Measurements from ENCODE around the gene CER1.

CER1 gene

GRCh38 chr9:14713187-14713767, 9.3 kb downstream of the CER1 start:
- H3K4me3 ChIP-seq (ENCODE audit: low read length) = no peak overlapping the region
- no peaks in the 10 kb centered on the region; the same call in 1 of the 2 replicates for H3K9me3 ChIP-seq (ENCODE audit: insufficient read depth, low read depth, low read length)
- 0 out of 2 replicates have a peak, but pooled peaks cover 7% of the 10 kb centered on the region for H3K27me3 ChIP-seq (ENCODE audit: insufficient read depth, low read length)
- no peak overlapping the region for H3K9ac ChIP-seq (ENCODE audit: low read depth, low read length)
- no peaks in the 10 kb centered on the region for H3K36me3 ChIP-seq (ENCODE audit: insufficient read depth, low read depth, low read length)
- H3K27ac ChIP-seq (ENCODE audit: low read length) = no peak overlapping the region
- no peaks in the 10 kb centered on the region for H3K4me1 ChIP-seq (ENCODE audit: insufficient read depth, low read length)

GRCh38 chr9:14710804-14711203, 11.7 kb downstream of the CER1 start:
- Histone ChIP-seq H3K9me3 (ENCODE audit: insufficient read depth, low read depth, low read length) (no peaks in the 10 kb centered on the region; the same call in 1 of the 2 replicates), H3K36me3 (ENCODE audit: insufficient read depth, low read depth, low read length) (no peaks in the 10 kb centered on the region), H3K4me3 (ENCODE audit: low read length) (no peak overlapping the region), H3K9ac (ENCODE audit: low read depth, low read length) (no peak overlapping the region), H3K27ac (ENCODE audit: low read length) (no peak overlapping the region), H3K4me1 (ENCODE audit: insufficient read depth, low read length) (no peaks in the 10 kb centered on the region), H3K27me3 (ENCODE audit: insufficient read depth, low read length) (no peaks in the 10 kb centered on the region)

- Histone ChIP-seq H3K4me3 (ENCODE audit: low read length) (no peak overlapping the region), H3K4me1 (ENCODE audit: insufficient read depth, low read length) (no peaks in the 10 kb centered on the region), H3K27ac (ENCODE audit: low read length) (no peak overlapping the region), H3K36me3 (ENCODE audit: insufficient read depth, low read depth, low read length) (no peaks in the 10 kb centered on the region), H3K27me3 (ENCODE audit: insufficient read depth, low read length) (no peaks in the 10 kb centered on the region), H3K9ac (ENCODE audit: low read depth, low read length) (no peak overlapping the region), H3K9me3 (ENCODE audit: insufficient read depth, low read depth, low read length) (no peaks in the 10 kb centered on the region; the same call in 1 of the 2 replicates)
Measured at GRCh38 chr9:14706530-14707140, 15.9 kb downstream of the CER1 start.

- Histone ChIP-seq H3K27ac (ENCODE audit: low read length) (no peak overlapping the region), H3K4me1 (ENCODE audit: insufficient read depth, low read length) (no peaks in the 10 kb centered on the region), H3K4me3 (ENCODE audit: low read length) (no peak overlapping the region), H3K9me3 (ENCODE audit: insufficient read depth, low read depth, low read length) (no peaks in the 10 kb centered on the region; the same call in 1 of the 2 replicates), H3K36me3 (ENCODE audit: insufficient read depth, low read depth, low read length) (no peaks in the 10 kb centered on the region), H3K9ac (ENCODE audit: low read depth, low read length) (no peak overlapping the region), H3K27me3 (ENCODE audit: insufficient read depth, low read length) (0 out of 2 replicates have a peak, but pooled peaks cover 7% of the 10 kb centered on the region)
Measured at GRCh38 chr9:14705079-14705478, 17.5 kb downstream of the CER1 start.

- 0 out of 2 replicates have a peak, but pooled peaks cover 7% of the 10 kb centered on the region for H3K27me3 ChIP-seq (ENCODE audit: insufficient read depth, low read length)
- no peak overlapping the region for H3K4me3 ChIP-seq (ENCODE audit: low read length)
- H3K4me1 ChIP-seq (ENCODE audit: insufficient read depth, low read length) = no peaks in the 10 kb centered on the region
- H3K9me3 ChIP-seq (ENCODE audit: insufficient read depth, low read depth, low read length) = no peaks in the 10 kb centered on the region
- H3K27ac ChIP-seq (ENCODE audit: low read length) = no peak overlapping the region
- H3K36me3 ChIP-seq (ENCODE audit: insufficient read depth, low read depth, low read length) = no peaks in the 10 kb centered on the region
- H3K9ac ChIP-seq (ENCODE audit: low read depth, low read length) = no peak overlapping the region
Measured at GRCh38 chr9:14704281-14704680, 18.3 kb downstream of the CER1 start.

GRCh38 chr9:14702200-14702720, 20.3 kb downstream of the CER1 start:
- Histone ChIP-seq H3K4me1 (ENCODE audit: insufficient read depth, low read length) (no peaks in the 10 kb centered on the region), H3K27me3 (ENCODE audit: insufficient read depth, low read length) (0 out of 2 replicates have a peak, but pooled peaks cover 7% of the 10 kb centered on the region), H3K4me3 (ENCODE audit: low read length) (no peak overlapping the region), H3K9me3 (ENCODE audit: insufficient read depth, low read depth, low read length) (no peaks in the 10 kb centered on the region), H3K9ac (ENCODE audit: low read depth, low read length) (no peak overlapping the region), H3K36me3 (ENCODE audit: insufficient read depth, low read depth, low read length) (no peaks in the 10 kb centered on the region), H3K27ac (ENCODE audit: low read length) (no peak overlapping the region)

- Histone ChIP-seq H3K9ac (ENCODE audit: low read depth, low read length) (peak within 1 kb of the TSS; percentile 82), H3K27me3 (ENCODE audit: insufficient read depth, low read length) (peaks cover 6% of the 10 kb centered on the region), H3K4me3 (ENCODE audit: low read length) (peak within 1 kb of the TSS; percentile 84), H3K9me3 (ENCODE audit: insufficient read depth, low read depth, low read length) (no peaks in the 10 kb centered on the region), H3K27ac (ENCODE audit: low read length) (peak within 1 kb of the TSS; percentile 23), H3K4me1 (ENCODE audit: insufficient read depth, low read length) (peaks cover 13% of the 10 kb centered on the region; the same call in 1 of the 2 replicates), H3K36me3 (ENCODE audit: insufficient read depth, low read depth, low read length) (peaks cover 18% of the 10 kb centered on the region)
Measured at GRCh38 chr9:14693251-14693861, 29.2 kb downstream of the CER1 start, which contains the start of gene ZDHHC21. Gene ZDHHC21, minus strand, starts transcription at chr9:14693432. Its CDS starts 19,092 bp downstream, at chr9:14674340.

- peaks cover 24% of the 10 kb centered on the region for H3K36me3 ChIP-seq (ENCODE audit: insufficient read depth, low read depth, low read length)
- H3K9ac ChIP-seq (ENCODE audit: low read depth, low read length) = peak overlapping the region; percentile 75; the same call in 1 of the 2 replicates
- H3K27ac ChIP-seq (ENCODE audit: low read length) = no peak overlapping the region
- H3K4me3 ChIP-seq (ENCODE audit: low read length) = peak overlapping the region; percentile 84
- peaks cover 13% of the 10 kb centered on the region; the same call in 1 of the 2 replicates for H3K4me1 ChIP-seq (ENCODE audit: insufficient read depth, low read length)
- peaks cover 6% of the 10 kb centered on the region for H3K27me3 ChIP-seq (ENCODE audit: insufficient read depth, low read length)
- no peaks in the 10 kb centered on the region for H3K9me3 ChIP-seq (ENCODE audit: insufficient read depth, low read depth, low read length)
Measured at GRCh38 chr9:14692470-14693250, 29.9 kb downstream of the CER1 start.

GRCh38 chr9:14690948-14691730, 31.4 kb downstream of the CER1 start:
- no peak overlapping the region for H3K27ac ChIP-seq (ENCODE audit: low read length)
- no peaks in the 10 kb centered on the region for H3K9me3 ChIP-seq (ENCODE audit: insufficient read depth, low read depth, low read length)
- H3K4me3 ChIP-seq (ENCODE audit: low read length) = 0 out of 2 replicates have a peak overlapping the region, but pooled peaks have one; percentile 84
- peaks cover 6% of the 10 kb centered on the region for H3K27me3 ChIP-seq (ENCODE audit: insufficient read depth, low read length)
- H3K4me1 ChIP-seq (ENCODE audit: insufficient read depth, low read length) = peaks cover 13% of the 10 kb centered on the region; the same call in 1 of the 2 replicates
- no peak overlapping the region for H3K9ac ChIP-seq (ENCODE audit: low read depth, low read length)
- peaks cover 38% of the 10 kb centered on the region for H3K36me3 ChIP-seq (ENCODE audit: insufficient read depth, low read depth, low read length)

- no peak overlapping the region for H3K4me3 ChIP-seq (ENCODE audit: low read length)
- H3K4me1 ChIP-seq (ENCODE audit: insufficient read depth, low read length) = peaks cover 6% of the 10 kb centered on the region; the same call in 1 of the 2 replicates
- no peaks in the 10 kb centered on the region for H3K27me3 ChIP-seq (ENCODE audit: insufficient read depth, low read length)
- H3K9me3 ChIP-seq (ENCODE audit: insufficient read depth, low read depth, low read length) = no peaks in the 10 kb centered on the region
- peaks cover 39% of the 10 kb centered on the region for H3K36me3 ChIP-seq (ENCODE audit: insufficient read depth, low read depth, low read length)
- no peak overlapping the region for H3K27ac ChIP-seq (ENCODE audit: low read length)
- H3K9ac ChIP-seq (ENCODE audit: low read depth, low read length) = no peak overlapping the region
Measured at GRCh38 chr9:14687042-14687719, 35.4 kb downstream of the CER1 start.

All from iPS-20b (cell line).